Activated CD4-positive, CD25-positive, alpha-beta regulatory T cell treated with anti-CD3 and anti-CD28 coated beads, Interleukin-2, amount 50 U/mL, for 72 hours (primary cell): ENCODE results near the gene SLC41A1.
"Not testable (repeated sequence)": the region's sequence is repeated elsewhere in the genome, so short reads cannot be mapped to it uniquely, and the experiment has no call there.

ENCODE experiments used
- DNase-seq: peaks from one replicate; pipeline ENCODE4 v3.0.0; 2021

SLC41A1 gene

DNA sequence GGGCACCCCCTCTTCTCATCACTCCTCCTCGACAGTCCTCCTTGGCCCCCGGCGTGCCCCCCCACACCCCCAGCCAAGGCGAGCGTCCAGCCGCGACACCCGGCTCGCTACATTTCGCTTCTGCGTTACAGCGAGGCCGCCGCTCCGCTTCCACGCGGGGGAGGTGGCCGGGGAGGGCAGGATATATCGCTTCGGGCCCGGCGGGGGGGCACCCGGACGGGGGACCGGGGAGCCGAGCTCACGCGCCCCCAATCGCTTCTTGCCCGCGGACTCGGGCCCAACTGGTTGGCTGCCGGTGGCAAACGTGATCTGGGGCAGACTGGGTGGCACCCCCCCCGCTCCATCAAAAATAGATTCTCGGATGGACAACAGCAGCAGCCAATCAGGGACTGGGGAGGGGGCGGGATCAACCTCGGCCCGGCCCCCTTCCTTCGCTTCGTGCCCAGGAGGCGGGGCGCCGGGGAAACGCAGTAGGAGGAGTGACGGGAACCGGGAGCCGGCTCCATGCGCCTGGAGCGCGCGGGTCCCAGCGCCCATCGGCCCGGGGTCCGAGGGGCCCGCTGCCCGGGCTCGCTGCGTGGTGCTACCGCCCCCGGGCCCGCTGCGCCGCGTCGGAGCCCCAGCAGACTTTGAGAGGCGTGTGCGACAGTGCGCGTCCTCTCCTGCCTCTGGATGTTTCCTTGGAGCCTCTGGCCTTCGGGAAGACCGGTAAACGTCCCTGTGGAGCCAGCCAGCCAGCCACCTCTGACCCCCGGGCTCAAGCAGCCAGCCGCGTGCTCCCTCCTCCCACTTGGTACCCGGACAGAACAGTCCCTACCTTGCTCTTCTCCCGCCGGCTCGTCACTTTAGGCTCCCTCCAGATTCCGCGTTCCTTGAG lies at the start of gene SLC41A1:
Gene SLC41A1 (minus strand): TSS at position 321 of the 877 bp plus-strand sequence. CDS start 2,757 bp downstream, outside the sequence.
- peak; percentile 83 for DNase-seq

DNA sequence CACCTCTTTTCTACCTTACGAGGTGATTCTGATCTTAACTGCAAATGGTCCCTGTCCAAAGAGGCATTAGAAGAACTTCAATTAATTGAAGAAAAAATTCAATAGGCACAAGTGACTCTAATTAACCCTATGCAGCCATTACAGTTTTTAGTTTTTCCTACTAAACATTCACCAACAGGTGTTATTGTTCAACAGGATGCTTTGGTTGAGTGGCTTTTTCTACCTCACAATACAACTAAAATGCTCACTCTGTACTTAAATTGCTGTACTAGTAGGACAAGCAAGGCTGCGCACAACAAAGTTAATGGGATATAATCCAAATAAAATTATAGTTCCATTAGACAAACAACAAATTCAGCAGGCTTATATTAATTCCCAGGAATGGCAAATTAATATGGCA lies 48.5 kb upstream of the SLC41A1 start:
- DNase-seq: no peak

DNA sequence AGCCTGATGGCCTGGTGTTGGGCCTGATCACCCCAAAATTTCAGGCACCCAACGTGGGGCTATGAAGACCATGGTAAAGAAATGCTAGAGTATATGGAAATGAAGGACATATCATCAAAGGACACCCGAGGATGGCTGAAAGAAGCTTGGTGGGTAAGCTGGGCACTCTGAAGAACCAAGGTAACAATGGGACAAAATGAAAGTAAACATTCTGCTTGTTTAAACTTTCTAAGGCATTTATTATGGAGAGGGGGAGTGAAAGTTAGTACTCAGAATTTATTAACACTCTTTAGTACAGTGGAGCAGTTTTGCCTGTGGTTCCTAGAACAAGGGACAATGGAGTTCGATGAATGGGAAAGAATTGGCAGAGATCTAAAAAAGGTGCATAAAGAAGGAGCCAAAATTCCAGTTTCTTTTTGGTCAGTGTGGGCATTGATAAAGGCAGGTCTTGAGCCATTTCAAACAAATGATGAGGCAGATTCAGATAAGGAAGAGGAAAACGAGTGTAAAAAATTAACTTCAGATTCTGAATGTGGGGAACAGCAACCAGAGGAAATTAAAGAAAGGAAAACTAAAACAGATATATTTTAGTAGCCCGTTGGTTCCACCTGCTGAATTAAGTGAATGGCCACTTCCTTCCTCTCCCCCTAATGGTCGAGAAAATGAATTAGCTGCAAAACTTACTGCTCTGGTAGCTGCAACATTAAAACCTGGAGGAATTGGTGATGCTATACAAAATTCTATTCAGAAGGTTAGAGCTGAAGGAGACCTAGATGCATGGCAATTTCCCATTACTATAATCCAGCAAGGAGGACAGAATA lies 45.4 kb upstream of the SLC41A1 start:
- no peak for DNase-seq

DNA sequence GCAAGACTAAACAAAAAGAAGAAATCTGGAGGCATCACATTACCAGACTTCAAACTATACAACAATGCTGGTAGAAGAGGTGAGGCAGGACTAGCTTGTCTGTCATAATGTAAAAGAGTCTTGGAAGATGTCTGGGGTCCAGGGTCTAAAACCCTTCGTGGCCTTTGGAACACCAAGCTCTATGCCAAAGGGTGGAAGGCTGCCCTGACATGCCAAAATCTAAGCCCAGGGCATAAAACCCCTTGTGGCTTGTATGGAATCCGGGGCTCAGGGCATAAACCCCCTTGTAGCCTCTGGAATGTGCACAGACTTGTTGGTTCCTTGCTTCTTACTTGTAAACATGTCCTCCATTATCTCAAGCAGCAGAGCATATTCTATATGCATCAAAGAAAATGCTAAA lies 44.5 kb upstream of the SLC41A1 start:
- not testable (repeated sequence) for DNase-seq

DNA sequence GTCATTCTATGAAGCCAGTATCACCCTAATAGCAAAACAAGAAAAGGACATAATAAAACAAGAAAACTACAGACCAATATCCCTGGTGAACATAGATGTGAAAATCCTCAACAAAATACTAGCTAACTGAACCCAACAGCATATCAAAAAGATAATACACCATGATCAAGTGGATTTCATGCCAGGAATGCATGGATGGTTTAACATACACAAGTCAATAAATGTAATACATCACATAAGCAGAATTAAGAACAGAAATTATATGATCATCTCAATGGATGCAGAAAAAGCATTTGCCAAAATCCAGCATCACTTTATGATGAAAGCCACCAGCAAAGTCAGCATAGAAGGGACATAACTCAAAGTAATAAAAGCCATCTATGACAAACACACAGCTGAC lies 43.4 kb upstream of the SLC41A1 start:
- no peak for DNase-seq

DNA sequence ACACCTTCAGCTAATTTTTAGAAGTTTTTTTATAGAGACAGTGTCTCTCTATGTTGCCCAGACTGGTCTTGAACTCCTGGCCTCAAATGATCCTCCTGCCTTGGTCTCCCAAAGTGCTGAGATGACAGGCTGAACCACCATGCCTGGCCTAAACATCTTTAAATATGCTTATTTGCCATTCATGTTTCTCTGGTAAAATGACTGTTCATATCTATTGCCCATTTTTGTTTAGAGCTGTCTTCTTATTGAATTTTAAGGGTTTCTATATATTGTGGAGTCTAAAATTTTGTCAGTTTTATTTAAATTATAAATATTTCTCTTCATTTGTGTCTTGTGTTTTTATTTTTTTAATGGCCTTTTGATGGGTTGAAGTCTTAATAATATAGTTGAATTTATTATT lies 40.0 kb upstream of the SLC41A1 start:
- DNase-seq: no peak

DNA sequence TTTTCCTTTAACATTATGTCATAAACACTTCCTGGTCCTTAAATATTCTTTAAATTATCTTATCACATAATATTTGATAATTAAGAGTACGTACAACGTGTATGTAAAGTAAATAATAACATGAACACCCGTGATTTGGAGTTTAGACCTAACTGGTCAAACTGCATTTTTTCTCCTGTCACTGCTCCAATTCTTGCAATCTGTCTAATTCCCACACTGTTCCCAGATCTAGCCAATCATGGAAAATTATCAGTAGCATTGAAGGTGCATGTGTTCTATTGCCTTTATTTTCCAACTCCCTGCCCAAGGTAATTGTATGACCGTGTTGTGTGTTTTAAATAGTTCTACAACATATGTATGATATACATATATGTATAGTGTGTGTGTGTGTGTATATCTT lies 39.0 kb upstream of the SLC41A1 start:
- DNase-seq: no peak

DNA sequence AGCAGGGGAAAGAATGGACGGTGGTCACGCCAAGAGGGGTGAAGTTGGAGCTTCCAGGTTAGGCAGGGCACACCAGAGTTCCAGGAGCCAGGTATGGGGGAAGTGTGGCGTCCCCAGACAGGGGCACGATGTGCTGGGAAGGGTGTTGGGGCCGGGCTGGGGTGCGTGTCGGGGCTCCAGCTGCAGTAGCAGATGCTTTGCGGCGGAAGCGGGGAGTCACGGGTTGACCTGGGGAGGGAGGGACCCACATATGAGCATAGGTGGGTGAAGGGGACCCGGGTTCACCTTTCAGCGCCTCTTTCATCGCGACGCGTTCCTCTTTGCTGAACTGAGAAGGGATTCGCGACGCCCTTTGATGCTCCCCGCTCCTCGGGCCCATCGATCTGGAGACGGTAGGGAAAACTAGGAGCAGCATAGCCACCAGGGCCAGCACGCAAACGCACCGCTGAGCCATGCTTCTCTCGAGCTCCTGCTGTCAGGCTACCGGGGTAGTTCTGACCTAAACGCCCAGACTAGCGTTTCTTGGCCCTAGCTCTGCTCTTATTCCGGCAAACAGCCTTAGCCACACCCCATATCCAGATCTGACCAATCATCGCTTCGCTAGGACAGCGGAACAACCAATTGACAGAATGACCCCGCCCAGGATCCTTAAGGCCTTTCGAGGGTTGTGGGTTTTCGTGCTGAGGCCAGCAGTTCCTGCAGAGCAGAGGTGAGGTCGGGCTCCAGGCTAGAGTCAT lies 36.8 kb upstream of the SLC41A1 start, which contains the start of gene PM20D1:
Gene PM20D1 (minus strand): TSS at position 514 of the 737 bp plus-strand sequence. CDS start 60 bp downstream, at position 454.
- peak; percentile 82 for DNase-seq

DNA sequence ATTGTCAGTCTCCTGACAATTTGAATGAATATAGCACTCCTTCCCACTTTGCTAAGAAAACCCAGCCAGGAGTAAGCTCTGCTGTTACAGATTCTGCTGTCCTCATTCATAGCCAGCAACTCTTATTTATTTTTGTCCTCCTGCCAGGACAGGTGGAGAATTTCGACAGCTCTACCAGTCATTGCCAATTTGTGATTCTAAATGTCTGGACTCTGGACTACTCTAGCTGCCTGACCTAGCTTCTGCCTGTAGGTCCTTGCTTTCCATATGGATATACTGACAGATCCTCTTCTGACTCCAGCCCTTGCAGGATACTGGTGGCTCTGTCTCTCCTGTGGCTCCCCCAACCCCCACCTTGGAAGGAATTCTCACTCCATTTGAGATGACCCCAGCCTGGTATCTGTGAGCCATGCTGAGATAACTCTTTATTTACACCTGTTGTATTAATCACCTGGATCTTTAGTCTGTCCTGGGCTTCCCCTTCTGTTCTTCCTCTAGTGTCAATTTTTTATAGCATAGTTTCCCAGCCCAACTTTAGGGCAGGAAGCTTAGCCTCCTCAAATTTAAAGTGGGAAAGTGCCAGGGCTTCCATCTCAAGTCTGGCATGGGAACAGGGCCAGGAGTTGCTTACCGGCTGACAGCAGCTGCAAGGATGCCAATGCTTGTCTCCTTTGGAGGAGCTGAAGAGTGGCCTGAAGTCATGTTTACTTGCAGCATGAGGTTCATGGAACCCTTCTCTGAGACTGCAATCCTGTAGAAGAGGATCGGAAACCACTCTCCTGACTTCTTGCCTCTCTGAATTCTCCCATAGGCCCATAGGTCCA lies 30.2 kb upstream of the SLC41A1 start:
- DNase-seq: no peak

DNA sequence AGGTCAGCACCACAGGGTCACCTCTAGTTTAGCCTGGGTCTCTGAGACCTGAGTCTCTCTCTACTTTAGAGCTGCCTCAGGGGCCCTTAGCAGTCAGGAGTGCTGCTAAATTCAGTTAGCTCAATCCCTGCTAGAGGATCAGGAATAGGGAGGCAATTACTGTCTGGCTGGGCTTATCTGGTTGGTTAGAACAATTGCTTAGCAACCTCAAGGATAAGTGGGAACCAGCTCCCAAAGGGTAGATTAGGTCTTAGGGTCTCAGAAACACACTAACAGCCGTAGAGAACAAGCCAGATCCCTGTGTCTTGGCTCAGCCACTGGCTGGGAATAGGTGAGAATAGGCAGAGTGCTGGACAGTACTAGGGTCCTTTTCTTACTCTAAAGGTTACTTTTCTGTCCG lies 29.2 kb upstream of the SLC41A1 start:
- DNase-seq: no peak

DNA sequence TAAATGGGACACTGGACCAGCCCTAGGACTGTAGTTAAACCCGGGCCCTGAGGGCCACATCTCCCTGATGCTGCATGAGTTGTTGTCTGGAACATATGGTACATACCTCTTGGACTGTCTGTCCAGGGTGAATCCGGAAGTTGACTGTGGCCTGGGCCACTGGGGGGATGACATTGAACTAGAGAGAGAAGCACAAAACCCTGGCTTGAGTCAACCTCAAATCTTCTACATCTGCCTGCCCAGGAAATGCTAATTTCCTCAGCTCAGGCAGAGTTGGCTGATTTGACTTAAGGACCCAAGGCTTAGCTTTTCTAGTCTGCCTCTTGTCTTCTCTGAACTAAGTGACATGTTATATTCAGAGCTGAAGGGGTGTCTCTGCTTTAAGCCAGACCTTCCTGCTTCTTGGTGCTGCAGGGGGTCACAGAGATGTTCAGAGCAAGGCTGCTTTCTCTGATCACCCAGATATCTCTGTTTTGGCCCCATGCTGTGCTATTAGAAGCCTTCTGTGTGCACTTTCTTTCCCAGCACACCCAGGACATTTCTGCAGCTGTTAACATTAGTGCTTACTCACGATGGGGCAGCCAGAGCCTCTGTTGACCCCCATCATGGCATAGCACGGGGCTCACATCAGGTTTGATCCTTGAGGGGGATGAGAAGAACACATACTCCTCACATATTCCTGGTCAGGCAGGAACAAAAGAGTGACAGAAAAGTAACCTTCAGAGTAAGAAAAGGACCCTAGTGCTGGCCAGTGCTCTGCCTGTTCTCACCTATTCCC lies 27.3 kb upstream of the SLC41A1 start:
- DNase-seq: no peak

DNA sequence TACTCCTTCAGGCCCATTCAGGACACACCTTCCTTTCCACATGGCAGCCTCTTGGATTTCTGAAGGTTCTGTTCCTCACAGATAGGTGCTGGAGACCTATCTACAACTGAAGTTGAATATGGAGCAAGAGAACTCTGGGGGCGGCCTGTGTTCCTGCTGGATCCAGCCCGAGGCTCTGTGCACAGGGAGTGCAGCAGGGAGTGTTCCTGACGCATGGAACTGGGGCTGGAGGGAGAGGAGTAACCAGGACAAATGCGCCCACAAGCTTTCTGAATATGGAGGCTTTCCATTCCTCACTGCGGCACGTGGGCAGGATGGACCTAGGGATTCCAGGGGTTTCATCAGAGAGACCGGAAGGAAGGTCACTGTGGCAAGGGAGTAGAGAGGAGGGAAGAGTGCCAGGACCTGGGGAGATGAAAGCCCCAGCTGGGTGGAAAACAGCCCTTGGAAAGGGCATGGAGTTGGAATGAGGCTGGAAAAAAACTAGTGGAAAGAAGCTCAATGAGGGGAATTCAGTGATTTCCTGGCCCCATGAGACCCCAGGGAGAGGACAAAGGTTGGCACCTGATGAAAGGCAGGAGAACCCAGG lies 24.5 kb upstream of the SLC41A1 start:
- no peak for DNase-seq

DNA sequence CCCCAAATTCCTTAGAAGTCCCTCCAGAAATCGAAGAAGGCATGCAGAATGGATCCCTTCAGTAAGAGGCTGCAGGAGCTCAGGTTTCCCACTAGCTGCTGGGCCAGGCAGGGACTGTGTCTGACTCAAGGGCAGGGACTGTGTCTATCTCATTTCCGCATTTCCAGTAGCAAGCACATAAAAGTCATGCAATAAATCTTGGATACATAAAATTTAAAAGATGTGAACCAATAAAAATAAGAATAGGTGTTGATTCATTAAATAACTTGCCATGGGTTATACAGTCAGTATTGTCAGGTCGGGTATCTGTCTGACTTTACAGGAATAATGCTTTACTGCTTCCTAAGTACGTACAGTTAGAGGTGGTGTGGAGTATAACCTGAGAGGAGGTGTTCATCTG lies 21.8 kb upstream of the SLC41A1 start:
- DNase-seq: no peak

DNA sequence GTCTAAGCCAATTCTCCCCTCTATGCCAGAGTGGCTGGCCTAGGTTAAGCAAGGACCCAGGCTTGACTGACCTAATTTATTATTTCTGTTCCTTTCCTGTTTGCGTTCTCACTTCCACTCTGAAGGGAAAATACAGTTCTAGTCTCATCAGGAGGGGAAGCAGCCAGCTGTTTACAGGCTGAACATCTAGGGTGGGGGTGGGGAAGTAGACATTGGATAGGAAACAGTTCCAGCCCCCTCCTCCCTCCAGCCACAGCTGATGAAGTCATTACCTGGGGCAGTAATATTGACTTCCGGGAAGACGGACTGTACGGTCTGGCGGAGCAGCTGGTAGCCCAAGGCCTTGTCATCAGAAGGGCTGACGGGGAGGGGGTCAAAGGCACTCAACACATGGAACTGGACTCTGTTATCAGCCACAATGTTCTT lies 19.3 kb upstream of the SLC41A1 start:
- no peak for DNase-seq

DNA sequence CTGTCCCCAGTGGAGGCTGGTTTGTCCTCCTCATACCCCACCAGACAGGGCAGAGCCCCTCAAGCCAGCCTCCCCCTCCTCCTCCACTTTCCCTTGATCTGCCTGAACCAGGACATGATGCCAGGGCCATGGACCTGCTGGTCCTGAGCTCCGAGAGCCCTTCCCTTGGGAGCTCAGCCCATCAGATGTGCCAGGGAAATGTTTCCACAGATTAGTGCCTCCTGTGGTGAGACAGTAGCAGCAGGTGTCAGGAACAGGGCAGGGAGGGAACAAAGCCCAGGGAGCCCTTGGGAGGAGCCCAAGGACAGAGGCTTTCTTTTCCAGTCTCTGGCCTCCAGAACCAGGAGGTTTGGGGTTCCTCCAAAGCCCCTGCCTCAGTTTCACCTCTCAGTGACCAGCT lies 14.6 kb upstream of the SLC41A1 start:
- no peak for DNase-seq

DNA sequence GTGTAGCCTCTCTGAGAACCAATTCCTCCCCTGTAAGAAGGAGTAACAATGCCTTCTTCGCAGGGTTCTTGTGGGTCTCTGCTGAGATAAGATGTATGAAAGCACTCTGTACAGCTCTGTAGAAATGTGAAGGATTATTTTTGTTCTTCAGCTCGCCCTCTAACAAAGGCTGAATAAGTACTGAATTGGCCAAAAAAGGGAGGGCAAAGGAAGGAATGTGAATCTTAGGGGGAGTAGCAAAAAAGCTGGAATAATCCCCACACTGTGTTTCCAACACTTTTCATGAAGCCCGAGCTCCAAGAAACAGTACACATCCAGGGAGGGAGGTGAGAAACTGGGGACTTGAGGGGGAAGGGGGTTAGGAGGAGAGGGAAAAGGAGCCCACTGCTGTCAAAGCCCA lies 14.0 kb upstream of the SLC41A1 start:
- no peak for DNase-seq

DNA sequence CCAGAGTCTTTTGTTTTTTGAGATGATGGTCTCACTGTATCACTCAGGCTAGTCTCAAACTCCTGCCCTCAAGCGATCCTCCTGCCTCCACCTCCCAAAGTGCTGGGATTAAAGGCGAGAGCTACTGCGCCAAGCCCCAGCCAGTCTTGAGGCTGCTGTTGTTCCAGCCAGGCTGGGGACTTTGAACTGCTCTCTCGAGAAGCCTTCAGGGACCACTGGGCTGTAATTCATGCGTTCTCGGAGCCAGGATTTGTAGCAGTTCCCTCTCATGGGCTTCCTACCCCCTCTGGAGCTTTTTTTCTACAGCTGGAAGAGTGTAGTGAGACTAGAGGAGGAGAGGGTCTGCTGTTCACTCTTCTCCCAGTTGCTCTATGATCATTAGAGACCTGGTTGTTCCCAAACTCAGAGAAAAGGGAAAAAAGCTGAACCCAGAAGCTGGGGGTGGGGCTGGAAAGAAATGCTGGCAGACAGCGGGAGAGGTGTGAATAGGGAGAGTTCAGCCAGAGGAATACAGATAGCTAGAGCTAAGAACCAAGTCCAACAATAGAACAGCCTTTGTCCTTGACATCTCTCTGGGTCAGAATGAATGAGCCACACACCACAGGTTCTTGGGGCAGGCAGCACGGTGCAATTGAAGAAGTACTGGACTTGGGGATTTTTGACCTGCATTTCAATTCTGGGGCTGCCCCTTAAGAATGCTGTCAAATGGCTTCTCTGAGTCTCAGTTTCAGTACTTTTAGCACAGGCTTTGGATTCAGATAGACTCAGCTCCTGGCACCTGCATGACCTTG lies 13.2 kb upstream of the SLC41A1 start:
- no peak for DNase-seq

DNA sequence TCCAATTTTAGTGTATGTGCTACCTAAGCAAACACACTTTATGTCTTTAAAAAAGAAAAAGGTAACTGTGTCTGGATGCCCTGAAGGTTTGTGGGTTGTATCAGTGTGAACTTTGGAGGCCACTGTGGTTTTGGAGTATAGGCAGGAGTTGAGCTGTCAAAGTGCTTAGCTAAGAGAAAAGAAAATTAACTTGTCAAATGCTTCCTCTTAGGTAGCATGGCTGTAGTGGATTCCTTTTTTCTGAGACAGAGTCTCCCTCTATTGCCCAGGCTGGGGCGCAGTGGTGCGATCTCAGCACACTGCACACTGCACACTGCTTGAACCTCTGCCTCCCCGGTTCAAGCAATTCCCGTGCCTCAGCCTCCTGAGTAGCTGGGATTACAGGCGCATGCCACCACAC lies 11.2 kb upstream of the SLC41A1 start:
- no peak for DNase-seq

DNA sequence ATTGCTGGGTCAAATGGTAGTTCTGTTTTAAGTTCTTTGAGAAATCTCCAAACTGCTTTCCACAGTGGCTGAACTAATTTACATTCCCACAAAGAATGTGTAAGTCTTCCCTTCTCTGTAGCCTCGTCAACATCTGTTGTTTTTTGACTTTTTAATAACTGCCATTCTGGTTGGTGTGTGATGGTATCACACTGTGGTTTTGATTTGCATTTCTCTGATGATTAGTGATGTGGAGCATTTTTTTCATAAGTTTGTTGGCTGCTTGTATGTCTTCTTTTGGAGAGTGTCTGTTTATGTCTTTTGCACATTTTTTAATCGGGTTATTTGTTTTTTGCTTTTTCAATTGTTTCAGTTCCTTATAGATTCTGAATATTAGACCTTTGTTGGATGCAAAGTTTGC lies 10.3 kb upstream of the SLC41A1 start:
- DNase-seq: not testable (repeated sequence)

DNA sequence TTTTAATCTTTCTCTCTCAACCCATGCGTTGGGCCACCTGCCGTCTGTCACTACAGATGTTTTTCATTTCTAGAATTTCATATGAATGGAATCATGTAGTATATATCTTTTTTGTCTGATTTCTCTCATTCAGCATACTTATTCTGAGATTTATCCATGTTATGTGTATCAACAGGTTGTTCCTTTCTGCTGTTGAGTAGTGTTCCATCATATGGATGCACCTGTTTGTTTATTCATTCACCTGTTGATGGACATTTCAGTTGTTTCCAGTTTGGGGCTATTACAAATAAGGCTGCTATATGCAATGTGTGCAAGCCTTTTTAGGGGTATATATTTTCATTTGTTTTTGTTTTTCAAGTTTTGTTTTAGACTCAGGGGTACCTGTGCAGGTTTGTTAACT lies 9.4 kb upstream of the SLC41A1 start:
- DNase-seq: no peak
